Kidney epithelial cell (primary cell): ENCODE results near the gene GFI1. TPM values are rescaled to one million over a fixed set of nuclear protein-coding genes. Genes with fewer than 3 reads are reported as not detected.

ENCODE experiments used
- DNase-seq: peaks from one replicate; pipeline ENCODE4 v3.0.0-alpha.2; 2010; ENCODE audit warnings: low read depth
- H3K27me3 ChIP-seq: 2 replicates; pipeline ENCODE4 v1.6.0; 2011; ENCODE audit warnings: low read length; ENCODE audit not compliant: control insufficient read depth, insufficient read depth
- H3K36me3 ChIP-seq: 2 replicates; pipeline ENCODE4 v1.5.1; 2011; ENCODE audit warnings: low read length; ENCODE audit not compliant: control insufficient read depth, insufficient read depth
- H3K4me3 ChIP-seq: 2 replicates; pipeline ENCODE4 v1.5.1; 2011; ENCODE audit warnings: low read depth, mild to moderate bottlenecking, control low read depth, low read length
- total RNA-seq: library from RNA; depleted of rRNA; stranded (reverse); fragments of >200 nt; gene quantifications from 2 replicates; pipeline ENCODE4 v1.2.3, GENCODE V29; 2015
- TF ChIP-seq, protein P1 (sequence below): IDR thresholded peaks from 2 replicates; pipeline ENCODE4 v1.5.1; 2011; ENCODE audit warnings: mild to moderate bottlenecking, moderate library complexity, low read length, control low read depth, inconsistent platforms; ENCODE audit not compliant: insufficient read depth, poor library complexity, severe bottlenecking

Gene GFI1
- total RNA-seq, 1 donor from 2014 or later = 1.3 TPM

DNA sequence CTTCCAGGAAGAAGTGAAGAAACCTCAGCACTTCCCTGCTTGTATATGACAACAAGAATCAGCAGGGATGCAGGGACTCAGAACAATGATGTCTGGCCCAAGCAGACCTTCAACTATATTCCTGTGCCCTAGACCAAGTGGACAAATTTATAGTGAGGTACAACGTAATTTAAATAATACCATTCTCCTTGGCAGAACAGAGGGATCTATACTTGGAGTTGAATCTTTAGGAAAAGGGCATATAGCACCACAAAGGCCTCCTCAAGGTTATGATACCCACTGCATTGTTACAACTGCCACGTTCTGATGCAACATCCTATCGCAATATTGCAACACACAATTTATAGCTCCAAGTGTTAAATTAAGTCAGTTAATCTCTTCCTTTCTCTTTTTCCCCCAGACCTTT lies 29.1 kb upstream of the GFI1 start:
- DNase-seq = no peak
- TF ChIP-seq, protein P1, sequence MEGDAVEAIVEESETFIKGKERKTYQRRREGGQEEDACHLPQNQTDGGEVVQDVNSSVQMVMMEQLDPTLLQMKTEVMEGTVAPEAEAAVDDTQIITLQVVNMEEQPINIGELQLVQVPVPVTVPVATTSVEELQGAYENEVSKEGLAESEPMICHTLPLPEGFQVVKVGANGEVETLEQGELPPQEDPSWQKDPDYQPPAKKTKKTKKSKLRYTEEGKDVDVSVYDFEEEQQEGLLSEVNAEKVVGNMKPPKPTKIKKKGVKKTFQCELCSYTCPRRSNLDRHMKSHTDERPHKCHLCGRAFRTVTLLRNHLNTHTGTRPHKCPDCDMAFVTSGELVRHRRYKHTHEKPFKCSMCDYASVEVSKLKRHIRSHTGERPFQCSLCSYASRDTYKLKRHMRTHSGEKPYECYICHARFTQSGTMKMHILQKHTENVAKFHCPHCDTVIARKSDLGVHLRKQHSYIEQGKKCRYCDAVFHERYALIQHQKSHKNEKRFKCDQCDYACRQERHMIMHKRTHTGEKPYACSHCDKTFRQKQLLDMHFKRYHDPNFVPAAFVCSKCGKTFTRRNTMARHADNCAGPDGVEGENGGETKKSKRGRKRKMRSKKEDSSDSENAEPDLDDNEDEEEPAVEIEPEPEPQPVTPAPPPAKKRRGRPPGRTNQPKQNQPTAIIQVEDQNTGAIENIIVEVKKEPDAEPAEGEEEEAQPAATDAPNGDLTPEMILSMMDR = no peak
- Histone ChIP-seq H3K36me3 (no peaks in the 10 kb centered on the region), H3K27me3 (no peaks in the 10 kb centered on the region), H3K4me3 (no peak overlapping the region)

- DNase-seq = no peak
- TF ChIP-seq, protein P1 = no peak
- no peaks in the 10 kb centered on the region for H3K27me3 ChIP-seq
- no peak overlapping the region for H3K4me3 ChIP-seq
- H3K36me3 ChIP-seq = no peaks in the 10 kb centered on the region
Observed at GRCh38 chr1:92511541-92511940, 24.8 kb upstream of the GFI1 start.

GRCh38 chr1:92509619-92510018 lies 22.9 kb upstream of the GFI1 start:
- Histone ChIP-seq H3K36me3 (no peaks in the 10 kb centered on the region), H3K4me3 (no peak overlapping the region)

DNA sequence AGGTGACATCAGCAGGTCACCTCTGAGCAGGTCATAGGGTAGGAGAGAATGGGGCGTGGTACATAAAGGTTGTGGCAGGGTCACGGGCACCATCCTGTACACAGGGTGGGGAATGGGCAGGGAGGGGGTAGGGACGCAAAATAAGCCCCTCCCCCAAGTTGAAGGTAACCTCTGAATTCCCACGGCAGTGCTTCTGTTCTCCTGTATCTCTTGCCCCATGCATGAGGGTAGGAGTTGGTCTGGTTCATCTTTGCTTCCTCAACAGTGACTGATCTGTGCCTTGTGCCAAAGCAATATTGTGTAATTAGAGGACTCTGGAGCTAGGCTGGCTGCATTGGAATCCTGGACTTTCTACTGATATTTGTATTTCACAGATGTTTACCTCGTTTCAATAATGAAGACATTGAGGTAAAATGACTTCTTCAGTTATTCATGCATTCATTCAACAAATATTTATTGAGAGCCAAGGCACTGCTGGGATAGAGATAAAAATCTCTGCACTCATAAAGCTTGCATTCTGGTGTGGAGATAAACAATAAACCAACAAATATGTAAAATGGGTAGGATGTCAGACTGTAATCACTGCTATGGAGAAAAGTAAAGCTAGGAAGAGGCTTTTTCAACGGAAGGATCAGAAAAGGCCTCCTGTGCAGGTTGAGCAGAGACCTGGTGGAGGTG lies 18.4 kb upstream of the GFI1 start:
- Histone ChIP-seq H3K27me3 (no peaks in the 10 kb centered on the region), H3K4me3 (no peak overlapping the region), H3K36me3 (no peaks in the 10 kb centered on the region)
- TF ChIP-seq, protein P1 = no peak
- no peak for DNase-seq

More at GRCh38 chr1:92509619-92510018, 22.9 kb upstream of the GFI1 start:
- TF ChIP-seq, protein P1 = no peak
- no peaks in the 10 kb centered on the region for H3K27me3 ChIP-seq
- no peak for DNase-seq

GRCh38 chr1:92504291-92505014 lies 17.7 kb upstream of the GFI1 start:
- H3K4me3 ChIP-seq = no peak overlapping the region
- H3K36me3 ChIP-seq = no peaks in the 10 kb centered on the region
- TF ChIP-seq, protein P1 = no peak
- DNase-seq = no peak
- no peaks in the 10 kb centered on the region for H3K27me3 ChIP-seq
